Measurements from ENCODE around the gene SMYD3. TPM values are rescaled to one million over a fixed set of nuclear protein-coding genes. Genes with fewer than 3 reads are reported as not detected.

SMYD3 gene
- total and polyA plus RNA-seq, 9 of the 15 experiments (the other 6 are each of a cell fraction or from before 2014, with no cell fraction given), result 128 to 440 (median 197) TPM

GRCh38 chr1:245710961-245711903 lies 795.8 kb downstream of the SMYD3 start:
- in situ Hi-C loops (cut with MboI) (no loop called here), intact Hi-C loops (cut with micrococcal nuclease) (no loop called here)
- ChIA-PET POLR2A (interaction anchor here (0.6 kb wide), 1 partner anchor 277 kb away, joined by 3 read pairs; no protein-coding TSS in a partner anchor), CTCF (ENCODE audit: low intra/inter-chr PET ratio) (no interaction called here)
- Histone ChIP-seq H3K79me2 (ENCODE audit: control insufficient read depth, insufficient read depth, low read length) (no peaks in the 10 kb centered on the region), H3K4me1 (replicated peaks in 1 of 2; ENCODE audit: control insufficient read depth in 2 of 2, insufficient read depth in 2 of 2, low read length in 2 of 2) (peaks cover 0 to 5% of the 10 kb centered on the region in 2 experiments; a peak in 1 of 5 replicates), H4K20me1 (replicated peaks; ENCODE audit: control insufficient read depth, insufficient read depth, low read length) (no peaks in the 10 kb centered on the region; the same call in 1 of the 2 replicates), H3K9ac (ENCODE audit: insufficient read depth in 1 of 2, low read depth in 2 of 2, low read length in 2 of 2) (no peak overlapping the region), H3K36me3 (ENCODE audit: control insufficient read depth, insufficient read depth, low read length) (no peaks in the 10 kb centered on the region), H3K4me3 (no peak overlapping the region), H3K4me2 (ENCODE audit: insufficient read depth, low read length) (no peak overlapping the region; the same call in 1 of the 2 replicates), H2AFZ (ENCODE audit: low read depth, low read length) (peak overlapping the region; percentile 40; the same call in 1 of the 2 replicates), H3K27me3 (ENCODE audit: control insufficient read depth in 2 of 2, insufficient read depth in 2 of 2, low read length in 2 of 2) (peaks cover 12 to 56% of the 10 kb centered on the region in 2 experiments), H3K9me1 (ENCODE audit: control insufficient read depth, insufficient read depth, low read length) (no peaks in the 10 kb centered on the region), H3K9me3 (replicated peaks; ENCODE audit: control insufficient read depth, insufficient read depth, low read depth, low read length) (no peaks in the 10 kb centered on the region), H3K27ac (ENCODE audit: extremely low read depth, low read depth, low read length) (no peak overlapping the region)
- ATAC-seq, result peak; percentile 61
- DNase-seq (ENCODE audit: extremely low read depth in 1 of 4, low spot score in 3 of 4), result peak in 1 of 4 experiments; percentile 38
- 17% methylated on average over 30 of the region's 30 CpGs for WGBS (ENCODE audit: insufficient coverage, low coverage, missing lambda C conversion rate)
- no peak for FAIRE-seq
- no TSS peak for BruUV-seq (replicated peaks)
- TF ChIP-seq ZNF24 (IDR thresholded peaks at IDR 0.05), result no peak
- TF ChIP-seq DPF2 (IDR thresholded peaks at IDR 0.05), result no peak
- no peak for TF ChIP-seq ZNF583 (CRISPR knock-in tag; IDR thresholded peaks at IDR 0.05)
- no peak for TF ChIP-seq ZNF12 (CRISPR knock-in tag; IDR thresholded peaks at IDR 0.05)
- peak; percentile 26; the same call in 1 of the 2 replicates for TF ChIP-seq BHLHE40 (IDR thresholded peaks at IDR 0.05; ENCODE audit: low read length)
- TF ChIP-seq MLLT1 (IDR thresholded peaks at IDR 0.05), result no peak
- TF ChIP-seq MAZ (CRISPR knock-in tag; conservative IDR thresholded peaks at IDR 0.05 in 1 of 2, IDR thresholded peaks at IDR 0.05 in 1 of 2), result no peak
- TF ChIP-seq ARID1B (IDR thresholded peaks at IDR 0.05), result no peak
- no peak for TF ChIP-seq DMBX1 (CRISPR knock-in tag; IDR thresholded peaks at IDR 0.05; ENCODE audit: borderline replicate concordance)
- no peak for TF ChIP-seq ELF2 (CRISPR knock-in tag; IDR thresholded peaks at IDR 0.05)
- no peak for TF ChIP-seq TFAM (CRISPR knock-in tag; conservative IDR thresholded peaks at IDR 0.05)
- no peak for TF ChIP-seq TEAD2 (tag; IDR thresholded peaks at IDR 0.05)
- no peak for TF ChIP-seq ETS1 (conservative IDR thresholded peaks at IDR 0.05; ENCODE audit: control insufficient read depth, low read depth, low read length)
- no peak for TF ChIP-seq SIRT6 (IDR thresholded peaks at IDR 0.05; ENCODE audit: low read depth, low read length)
- no peak for TF ChIP-seq CREB5 (CRISPR knock-in tag; IDR thresholded peaks at IDR 0.05)
- TF ChIP-seq SREBF1 (IDR thresholded peaks at IDR 0.05; ENCODE audit: borderline replicate concordance, low read depth, low read length), result no peak
- no peak for TF ChIP-seq ZNF124 (CRISPR knock-in tag; IDR thresholded peaks at IDR 0.05)
- no peak for TF ChIP-seq ZNF408 (CRISPR knock-in tag; IDR thresholded peaks at IDR 0.05; ENCODE audit: low read depth)
- no peak for TF ChIP-seq CREBBP (IDR thresholded peaks at IDR 0.05; ENCODE audit: low read depth, low read length)

Data from K562 (cell line).